Measurements from ENCODE around the gene DGCR8.
A peak's percentile ranks its signal among the peaks of the same experiment; 100 is the strongest.

DGCR8 gene

GRCh38 chr22:20128619-20128901 lies 48.5 kb downstream of the DGCR8 start:
- no peak for DNase-seq

- peak; percentile 61 for DNase-seq
These were observed 49.1 kb downstream of the DGCR8 start for GRCh38 chr22:20128902-20129746.

DNA sequence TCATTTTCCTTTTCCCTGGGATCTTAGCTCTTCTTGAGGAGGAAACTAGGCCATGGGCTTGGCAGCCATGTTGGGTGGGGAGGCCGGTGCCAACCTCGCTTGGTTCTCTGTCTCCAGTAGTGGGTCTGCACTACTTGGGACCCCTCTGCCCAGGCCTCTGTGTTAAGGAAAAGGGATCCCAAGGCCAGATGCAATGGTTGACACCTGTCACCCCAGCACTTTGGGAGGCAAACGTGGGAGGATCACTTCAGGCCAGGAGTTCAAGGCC lies 49.6 kb downstream of the DGCR8 start:
- no peak for DNase-seq

GRCh38 chr22:20130319-20130718 lies 50.3 kb downstream of the DGCR8 start:
- no peak for DNase-seq

- peak; percentile 84 for DNase-seq
These were observed 50.9 kb downstream of the DGCR8 start for GRCh38 chr22:20130731-20131596.

GRCh38 chr22:20131597-20131858 lies 51.5 kb downstream of the DGCR8 start, which contains the start of gene ZDHHC8:
TSS of gene ZDHHC8 (plus strand) at chr22:20131804. CDS start at chr22:20131948, 144 bp downstream.
- DNase-seq: peak; percentile 44

DNA sequence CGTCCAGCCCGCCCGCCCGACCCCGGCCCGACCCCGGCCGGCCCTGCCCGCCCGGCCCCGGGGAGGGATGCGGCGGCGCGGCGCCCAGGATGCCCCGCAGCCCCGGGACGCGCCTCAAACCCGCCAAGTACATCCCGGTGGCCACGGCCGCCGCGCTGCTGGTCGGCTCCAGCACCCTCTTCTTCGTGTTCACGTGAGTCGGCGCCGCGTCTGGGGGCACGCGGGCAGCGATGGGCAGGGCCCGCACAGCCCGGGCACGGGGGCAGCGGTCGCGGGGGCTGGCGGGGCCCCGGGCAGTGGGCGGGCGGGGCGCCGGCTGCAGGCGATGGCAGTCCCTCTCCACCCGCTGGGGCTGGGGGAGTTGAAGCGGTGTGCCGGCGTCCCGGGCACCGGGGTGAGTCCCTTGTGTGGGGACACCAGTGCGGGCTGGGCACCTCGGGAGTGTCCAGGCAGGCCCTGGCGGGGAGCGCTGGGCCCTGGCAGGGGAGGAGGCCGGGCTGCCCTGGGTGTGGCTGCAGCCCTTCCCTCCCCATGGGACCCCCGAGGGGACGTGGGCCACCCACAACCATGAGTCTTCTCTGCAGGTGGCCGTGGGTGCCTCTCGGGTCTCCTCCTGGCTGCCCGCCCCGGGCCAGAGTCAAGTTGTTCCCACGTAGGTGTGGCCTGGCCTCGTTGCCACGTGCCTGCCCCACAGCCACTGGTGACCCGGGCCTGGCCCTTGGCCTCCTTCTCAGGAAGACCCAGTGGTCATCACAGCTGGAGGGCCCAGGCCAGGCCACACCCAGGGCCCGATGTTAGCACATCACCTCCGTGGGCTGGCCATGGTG lies 52.0 kb downstream of the DGCR8 start:
- no peak for DNase-seq

DNA sequence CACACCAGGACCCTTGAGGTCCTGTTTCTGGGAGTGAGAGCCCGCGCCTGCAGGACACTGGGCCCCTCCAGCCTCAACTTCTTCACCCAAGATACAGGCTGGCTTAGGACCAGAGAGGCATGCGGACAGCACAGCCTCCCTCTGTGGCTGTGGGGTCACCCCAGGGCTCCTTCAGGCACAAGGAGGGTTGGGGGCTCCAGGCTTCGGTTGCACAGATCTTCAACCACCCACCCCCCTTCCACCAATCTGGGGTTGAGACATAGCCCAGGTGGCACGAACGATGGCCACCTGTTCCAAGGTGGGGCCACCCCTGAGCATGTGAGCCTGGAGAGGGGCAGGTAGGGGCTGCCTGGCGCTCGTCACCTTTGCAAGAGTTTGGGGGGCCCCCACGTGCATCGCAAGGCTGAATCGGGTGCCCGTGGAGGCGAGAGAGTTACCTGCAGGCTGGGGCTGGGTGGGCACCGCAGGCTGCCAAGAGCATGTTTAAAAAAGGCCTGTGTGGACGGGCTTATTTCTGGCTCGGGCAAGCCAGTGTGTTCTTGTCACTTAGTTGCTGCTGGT lies 52.7 kb downstream of the DGCR8 start:
- DNase-seq: no peak

- DNase-seq: no peak
These were observed 54.0 kb downstream of the DGCR8 start for GRCh38 chr22:20133930-20134549.

DNA sequence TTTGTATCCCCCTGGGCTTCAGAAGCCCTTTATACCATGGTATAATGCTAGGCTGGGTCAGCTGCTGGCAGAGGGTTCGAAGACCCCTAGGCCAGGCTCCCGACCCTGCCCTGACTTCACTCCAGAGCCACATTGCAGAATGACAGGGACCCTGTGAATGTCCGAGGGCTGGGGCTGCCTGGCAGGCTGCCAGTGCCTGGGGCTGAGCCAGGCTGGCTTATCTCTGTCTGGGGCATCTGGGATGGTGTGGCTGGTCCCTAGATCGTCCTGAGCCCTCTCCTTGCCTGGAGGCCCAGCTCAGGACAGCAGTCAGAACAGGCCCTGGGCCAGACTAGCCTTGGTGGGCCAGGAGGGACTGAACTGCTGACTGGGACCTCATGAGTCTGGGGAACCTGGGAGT lies 55.2 kb downstream of the DGCR8 start:
- DNase-seq: no peak

GRCh38 chr22:20135806-20136602 lies 56.0 kb downstream of the DGCR8 start:
- DNase-seq: no peak

DNA sequence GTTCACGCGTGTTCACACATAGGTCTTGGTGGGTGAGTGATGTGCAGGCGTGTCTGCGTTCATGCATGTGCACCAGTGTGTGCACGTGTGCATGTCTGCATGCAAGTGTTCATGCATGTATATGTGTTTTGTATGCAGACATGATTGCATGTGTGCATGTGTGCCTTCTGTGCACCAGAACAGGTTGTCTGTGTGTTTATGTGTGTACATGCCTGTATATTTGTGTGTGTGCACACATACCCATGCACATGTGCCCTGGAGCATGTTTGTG lies 56.5 kb downstream of the DGCR8 start:
- DNase-seq: no peak

- DNase-seq: no peak
These were observed 57.1 kb downstream of the DGCR8 start for GRCh38 chr22:20137113-20137512.

DNA sequence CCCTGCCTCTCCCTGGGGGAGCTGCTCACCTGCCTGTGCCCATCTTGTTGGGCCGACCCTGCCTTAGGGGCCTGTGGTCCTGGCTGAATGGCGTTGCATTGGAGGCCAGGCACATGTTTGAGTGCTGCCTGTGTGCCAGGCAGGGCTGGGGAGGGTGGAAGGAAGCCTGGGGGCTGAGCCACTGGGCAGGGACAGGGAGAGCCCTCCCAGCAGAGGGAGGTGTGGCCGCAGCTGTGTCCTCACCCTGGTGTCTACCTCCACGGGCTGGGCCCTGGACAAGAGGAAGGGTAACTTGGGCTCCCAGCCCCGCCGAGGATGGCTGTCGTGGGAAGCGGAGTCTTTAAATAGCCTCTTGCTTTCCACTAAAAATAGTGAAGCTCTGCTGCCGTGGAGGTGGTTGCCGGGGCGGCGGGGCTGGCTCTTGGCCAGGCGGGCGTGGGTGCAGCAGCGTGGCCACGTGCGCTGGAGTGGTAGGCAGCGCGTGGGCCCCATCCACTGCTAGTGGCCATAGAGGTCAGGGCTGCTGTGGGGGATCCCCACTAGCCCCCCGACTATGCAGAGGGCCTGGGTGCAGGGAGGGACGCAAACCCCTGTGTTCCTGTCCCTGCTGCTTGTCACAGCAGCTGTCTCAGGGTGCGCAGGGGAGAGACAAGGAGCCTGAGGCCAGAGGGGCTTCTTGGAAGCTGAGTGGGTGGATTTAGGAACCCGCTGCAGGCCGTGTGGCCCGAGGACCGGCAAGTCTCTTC lies 57.8 kb downstream of the DGCR8 start:
- DNase-seq: no peak

GRCh38 chr22:20138417-20138738 lies 58.3 kb downstream of the DGCR8 start:
- DNase-seq: no peak

DNA sequence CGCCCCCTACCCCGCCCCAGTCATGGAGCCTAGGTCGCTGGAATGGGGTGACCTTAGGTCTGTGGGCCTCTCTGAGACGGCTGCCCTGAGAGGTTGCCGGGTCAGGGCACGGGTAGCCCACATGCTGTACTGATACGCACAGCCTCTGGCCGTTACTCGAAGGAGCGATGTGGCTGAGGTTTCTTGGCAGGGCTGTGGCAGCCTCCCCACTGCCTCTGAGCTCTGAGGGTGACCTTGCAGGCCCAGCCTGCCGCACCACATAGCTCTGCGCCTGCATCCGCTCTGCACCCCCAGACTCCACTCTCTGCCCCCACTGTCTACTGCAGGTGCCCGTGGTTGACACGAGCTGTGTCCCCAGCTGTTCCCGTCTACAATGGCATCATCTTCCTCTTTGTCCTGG lies 58.8 kb downstream of the DGCR8 start:
- DNase-seq: no peak

GRCh38 chr22:20139391-20140106 lies 59.5 kb downstream of the DGCR8 start:
- no peak for DNase-seq

DNA sequence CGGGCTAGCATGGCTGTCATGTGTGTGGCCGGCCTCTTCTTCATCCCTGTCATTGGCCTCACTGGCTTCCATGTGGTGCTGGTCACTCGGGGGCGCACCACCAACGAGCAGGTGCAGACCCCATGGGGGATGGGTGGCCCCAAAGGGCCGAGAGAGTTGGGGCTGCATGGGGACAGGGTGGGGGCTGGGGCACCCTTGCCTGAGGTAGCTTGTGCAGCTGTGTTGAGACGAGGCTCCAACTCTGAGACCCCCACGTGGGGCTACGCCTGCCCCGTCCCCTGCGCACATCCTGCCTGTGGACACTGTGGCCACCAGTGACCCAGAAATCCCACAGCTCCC lies 60.0 kb downstream of the DGCR8 start:
- DNase-seq: no peak

GRCh38 chr22:20140521-20140964 lies 60.5 kb downstream of the DGCR8 start:
- no peak for DNase-seq

GRCh38 chr22:20141186-20142077 lies 61.4 kb downstream of the DGCR8 start:
- DNase-seq: no peak

All from stimulated activated CD4-positive, alpha-beta T cell treated with anti-CD3 and anti-CD28 coated beads, Interleukin-4, amount 100 ng/mL, for 24 hours (primary cell).